ENCODE measurements around the gene SSNA1.
A peak's percentile ranks its signal among the peaks of the same experiment; 100 is the strongest.

The SSNA1 gene

DNA sequence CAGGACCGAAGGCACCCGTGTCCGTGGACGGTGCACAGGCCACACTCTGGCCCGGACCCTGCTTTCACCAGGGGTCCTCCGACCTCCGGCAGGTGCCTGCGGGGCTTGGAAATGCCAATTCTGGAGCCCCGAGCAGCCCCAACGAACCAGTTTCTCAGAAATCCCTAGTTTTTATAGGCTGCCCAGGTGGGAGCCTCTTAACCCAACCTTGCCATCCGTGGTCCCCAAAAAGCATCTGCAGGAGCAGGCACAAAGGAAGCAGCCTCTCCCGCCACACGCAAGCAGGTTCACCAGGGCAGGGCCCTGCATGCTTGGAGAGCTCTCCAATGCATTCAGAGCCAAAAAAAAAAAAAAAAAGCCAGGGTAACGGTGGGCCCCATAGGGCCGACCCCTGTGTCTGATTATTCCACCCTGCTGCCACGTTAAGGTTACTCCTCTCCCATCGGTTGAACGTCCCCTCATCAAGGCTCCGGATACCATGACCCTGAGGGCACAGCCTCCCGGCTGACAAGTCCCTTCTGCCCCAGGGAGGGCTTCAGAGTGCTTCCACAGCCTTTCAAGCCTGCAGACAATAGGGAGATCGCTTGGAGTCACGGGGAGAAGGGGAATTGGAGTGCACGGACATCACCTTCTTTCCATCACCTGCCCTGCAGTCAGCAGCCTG is 12.9 kb downstream of the SSNA1 start:
- DNase-seq = no peak

DNA sequence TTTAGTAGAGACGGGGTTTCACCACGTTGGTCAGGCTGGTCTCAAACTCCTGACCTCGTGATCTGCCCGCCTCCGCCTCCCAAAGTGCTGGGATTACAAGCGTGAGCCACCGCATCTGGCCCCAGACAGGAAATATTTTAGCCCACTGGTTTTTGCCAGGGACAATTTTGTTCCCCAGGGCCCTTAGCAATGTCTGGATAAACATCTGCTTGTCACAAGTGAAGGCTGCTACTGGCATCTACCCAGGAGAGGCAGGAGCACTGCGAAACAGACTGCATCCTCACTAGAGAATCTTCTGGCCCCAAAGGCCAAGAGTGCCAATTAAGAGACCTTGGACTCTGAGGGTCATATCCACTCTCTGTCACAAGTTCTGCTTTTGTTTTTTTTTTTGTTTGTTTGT is 14.5 kb downstream of the SSNA1 start:
- DNase-seq = no peak

DNA sequence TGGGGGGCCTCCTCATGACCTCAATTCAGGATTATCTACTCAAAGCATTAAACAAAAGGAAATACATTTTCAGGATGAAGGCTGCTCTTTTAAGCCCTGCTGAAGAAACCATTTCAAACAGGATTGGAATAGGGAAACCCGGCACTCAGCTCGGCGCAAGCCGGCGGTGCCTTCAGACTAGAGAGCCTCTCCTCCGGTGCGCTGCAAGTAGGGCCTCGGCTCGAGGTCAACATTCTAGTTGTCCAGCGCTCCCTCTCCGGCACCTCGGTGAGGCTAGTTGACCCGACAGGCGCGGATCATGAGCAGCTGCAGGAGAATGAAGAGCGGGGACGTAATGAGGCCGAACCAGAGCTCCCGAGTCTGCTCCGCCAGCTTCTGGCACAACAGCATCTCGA is 16.3 kb downstream of the SSNA1 start:
- no peak for DNase-seq

DNA sequence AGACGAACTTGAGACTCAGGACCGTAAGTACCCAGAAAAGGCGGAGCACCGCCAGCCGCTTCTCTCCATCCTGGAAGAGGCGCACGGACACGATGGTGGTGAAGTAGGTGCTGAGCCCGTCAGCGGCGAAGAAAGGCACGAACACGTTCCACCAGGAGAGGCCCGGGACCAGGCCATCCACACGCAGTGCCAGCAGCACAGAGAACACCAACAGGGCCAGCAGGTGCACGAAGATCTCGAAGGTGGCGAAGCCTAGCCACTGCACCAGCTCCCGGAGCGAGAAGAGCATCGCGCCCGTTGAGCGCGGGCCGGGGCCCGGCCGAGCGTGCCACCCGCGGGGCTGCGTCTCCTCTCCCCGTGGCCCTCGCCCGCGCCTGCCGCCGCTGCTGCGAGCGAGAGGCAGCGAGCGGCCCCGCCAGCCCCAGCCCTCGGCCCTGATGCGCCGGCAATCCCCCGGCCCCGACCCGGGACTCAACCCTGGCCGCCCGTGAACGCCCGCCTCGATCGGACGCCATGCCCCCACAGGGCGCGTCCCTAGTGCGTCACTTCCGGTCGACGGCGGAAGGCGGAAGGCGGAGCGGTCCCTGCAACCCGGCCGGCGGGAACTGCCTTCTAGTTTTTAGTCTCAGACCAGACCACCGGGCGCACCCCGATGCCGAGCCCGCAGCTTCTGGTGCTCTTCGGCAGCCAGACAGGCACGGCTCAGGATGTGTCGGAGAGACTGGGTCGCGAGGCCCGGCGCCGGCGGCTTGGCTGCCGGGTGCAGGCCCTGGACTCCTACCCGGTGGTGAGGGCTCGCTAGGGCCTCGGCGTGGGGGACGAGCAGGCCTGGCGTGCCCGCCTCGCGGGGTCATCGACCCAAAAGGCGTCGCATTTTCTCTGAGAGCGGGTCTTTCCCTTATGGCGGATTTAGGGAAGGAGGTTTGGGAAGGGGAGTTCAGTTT is 16.9 kb downstream of the SSNA1 start, which contains the start of the genes NDOR1 and TMEM203:
NDOR1 (plus strand) TSS at position 575 of the 944 bp plus-strand sequence; CDS start at position 653, 78 bp downstream.
TMEM203 (minus strand) TSS at position 523 of the 944 bp plus-strand sequence; CDS start at position 289, 234 bp downstream.
- DNase-seq = peak; percentile 82 to 93 (median 88)

DNA sequence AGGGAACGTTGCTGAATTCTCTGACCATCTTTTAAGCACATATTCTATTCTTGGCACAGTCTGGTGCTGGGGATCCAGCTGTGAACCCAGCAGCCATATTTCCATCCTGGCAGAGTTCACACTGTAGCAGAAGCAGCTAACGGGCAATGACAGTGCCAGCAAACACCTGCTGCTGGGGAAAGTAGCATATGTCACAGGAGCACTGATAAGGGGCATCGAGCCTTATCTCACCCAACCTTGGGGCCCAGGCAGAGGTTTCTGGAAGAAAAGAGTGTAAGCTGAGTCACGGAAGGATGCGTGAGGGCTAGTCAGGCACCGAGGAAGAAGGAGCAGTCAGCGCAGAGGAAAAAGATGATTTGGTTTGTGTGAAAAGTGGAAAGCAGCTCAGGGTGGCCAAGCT is 18.1 kb downstream of the SSNA1 start:
- no peak for DNase-seq

DNA sequence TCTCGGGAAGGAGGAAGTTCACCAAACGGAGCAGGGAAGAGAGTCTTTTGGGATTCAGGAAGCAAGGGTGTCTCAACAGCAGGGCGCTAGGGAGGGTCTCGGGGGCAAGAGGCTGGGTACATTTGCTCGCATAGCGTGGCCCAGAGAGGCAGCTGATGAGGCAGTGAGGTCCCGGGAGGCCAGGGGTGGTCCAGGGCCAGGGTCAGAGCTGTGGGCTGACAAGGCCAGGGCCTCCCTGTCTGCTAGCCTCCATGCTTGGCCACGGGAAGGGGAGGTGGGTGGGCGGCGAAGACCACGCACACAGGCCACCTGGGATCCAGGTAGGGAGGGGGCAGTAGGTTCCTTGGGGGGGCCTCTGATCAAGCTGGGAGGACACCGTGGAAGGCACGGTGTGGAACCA is 23.1 kb downstream of the SSNA1 start:
- no peak for DNase-seq

DNA sequence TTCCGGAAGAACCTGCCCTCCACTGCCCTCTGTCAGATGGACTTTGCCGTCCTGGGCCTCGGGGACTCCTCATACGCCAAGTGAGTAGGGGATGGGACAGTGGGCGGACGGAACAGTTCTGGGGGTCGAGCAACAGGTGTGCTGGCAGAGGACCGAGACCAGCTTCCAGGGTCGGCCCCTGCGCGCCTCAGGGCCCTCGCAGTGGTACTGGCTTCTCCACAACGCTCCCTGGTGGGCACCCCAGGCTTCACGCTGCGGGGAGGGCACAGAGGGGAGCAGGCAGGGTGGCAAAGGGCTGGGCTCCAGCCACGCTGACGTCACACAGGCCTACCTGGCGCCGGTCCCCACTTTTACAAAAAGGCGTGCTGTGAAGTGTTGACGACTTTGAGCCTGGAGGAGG is 24.0 kb downstream of the SSNA1 start:
- no peak for DNase-seq

DNA sequence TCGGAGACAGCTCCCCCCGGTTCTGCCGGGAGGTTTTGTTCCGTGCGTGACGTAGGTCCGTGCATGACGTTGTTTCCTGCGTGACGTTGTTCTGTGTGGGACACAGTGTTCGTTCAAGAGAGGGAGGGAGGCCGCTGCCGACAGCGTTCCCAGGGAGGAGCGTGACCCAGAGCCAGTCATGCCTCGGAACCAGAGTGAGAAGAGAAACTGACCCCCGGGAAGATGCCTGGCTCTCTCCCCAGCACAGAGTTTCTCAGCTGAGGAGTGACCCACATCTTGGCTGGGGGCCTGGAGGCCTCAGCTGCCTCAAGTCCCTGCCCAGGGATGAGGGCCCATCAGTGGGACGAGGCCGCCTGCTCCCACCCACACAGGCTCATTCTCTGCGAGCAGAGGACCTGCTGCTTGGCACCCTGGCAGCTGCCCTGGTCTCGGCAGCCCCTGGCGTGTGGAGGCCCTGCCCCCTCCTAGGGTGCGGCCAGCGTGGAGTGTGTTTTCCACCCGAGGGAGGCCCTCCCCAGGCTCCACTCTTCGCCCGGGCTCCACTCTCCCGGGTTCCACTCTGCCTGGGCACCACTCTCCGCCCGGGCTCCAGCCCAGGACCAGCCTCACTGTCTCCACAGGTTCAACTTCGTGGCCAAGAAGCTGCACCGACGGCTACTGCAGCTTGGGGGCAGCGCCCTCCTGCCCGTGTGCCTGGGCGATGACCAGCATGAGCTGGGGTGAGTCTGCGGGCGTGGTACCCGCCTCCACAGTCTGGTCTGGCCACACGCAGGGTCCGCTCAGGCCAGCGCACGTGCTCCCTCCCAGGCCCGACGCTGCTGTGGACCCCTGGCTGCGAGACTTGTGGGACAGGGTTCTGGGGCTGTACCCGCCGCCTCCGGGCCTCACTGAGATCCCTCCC is 24.9 kb downstream of the SSNA1 start:
- DNase-seq = no peak

DNA sequence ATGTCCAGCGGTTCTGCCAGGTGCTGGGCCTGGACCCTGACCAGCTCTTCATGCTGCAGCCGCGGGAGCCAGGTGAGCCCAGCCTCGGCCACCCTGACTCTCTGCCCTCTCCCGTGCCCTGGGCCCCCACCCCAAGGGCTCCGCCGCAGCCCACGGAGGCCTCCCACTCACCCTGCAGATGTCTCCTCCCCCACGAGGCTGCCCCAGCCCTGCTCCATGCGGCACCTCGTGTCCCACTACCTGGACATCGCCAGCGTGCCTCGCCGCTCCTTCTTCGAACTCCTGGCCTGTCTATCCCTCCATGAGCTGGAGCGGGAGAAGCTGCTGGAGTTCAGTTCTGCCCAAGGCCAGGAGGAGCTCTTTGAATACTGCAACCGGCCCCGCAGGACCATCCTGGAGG is 26.1 kb downstream of the SSNA1 start:
- DNase-seq = no peak

DNA sequence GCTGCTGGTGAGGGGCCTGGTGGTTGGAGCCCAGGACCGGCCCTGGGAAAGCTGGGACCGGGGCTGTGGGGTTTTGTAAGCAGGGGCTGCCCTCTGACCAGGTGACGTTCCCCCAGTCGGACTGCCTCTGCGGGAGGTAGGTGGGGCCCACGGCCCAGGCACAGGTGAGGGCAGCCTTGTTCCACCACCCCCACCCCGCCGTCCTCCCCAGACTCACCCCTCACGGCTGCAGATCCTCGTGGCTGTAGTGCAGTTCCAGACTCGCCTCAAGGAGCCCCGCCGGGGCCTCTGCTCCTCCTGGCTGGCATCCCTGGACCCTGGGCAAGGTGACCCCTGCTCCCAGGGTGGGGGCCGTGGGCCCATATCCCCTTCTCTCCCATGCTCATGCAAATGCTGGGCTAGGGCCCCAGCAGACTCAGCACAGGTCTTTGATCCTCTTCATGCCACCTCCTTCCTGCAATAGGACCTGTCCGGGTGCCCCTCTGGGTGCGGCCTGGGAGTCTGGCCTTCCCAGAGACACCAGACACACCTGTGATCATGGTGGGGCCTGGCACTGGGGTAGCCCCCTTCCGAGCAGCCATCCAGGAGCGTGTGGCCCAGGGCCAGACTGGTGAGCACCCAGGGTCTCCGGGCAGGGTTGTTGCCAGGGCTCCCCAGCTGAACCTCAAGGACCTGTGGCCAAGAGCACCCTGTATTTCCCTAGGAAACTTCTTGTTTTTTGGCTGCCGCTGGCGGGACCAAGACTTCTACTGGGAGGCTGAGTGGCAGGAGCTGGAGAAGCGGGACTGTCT is 26.9 kb downstream of the SSNA1 start:
- DNase-seq = no peak

DNA sequence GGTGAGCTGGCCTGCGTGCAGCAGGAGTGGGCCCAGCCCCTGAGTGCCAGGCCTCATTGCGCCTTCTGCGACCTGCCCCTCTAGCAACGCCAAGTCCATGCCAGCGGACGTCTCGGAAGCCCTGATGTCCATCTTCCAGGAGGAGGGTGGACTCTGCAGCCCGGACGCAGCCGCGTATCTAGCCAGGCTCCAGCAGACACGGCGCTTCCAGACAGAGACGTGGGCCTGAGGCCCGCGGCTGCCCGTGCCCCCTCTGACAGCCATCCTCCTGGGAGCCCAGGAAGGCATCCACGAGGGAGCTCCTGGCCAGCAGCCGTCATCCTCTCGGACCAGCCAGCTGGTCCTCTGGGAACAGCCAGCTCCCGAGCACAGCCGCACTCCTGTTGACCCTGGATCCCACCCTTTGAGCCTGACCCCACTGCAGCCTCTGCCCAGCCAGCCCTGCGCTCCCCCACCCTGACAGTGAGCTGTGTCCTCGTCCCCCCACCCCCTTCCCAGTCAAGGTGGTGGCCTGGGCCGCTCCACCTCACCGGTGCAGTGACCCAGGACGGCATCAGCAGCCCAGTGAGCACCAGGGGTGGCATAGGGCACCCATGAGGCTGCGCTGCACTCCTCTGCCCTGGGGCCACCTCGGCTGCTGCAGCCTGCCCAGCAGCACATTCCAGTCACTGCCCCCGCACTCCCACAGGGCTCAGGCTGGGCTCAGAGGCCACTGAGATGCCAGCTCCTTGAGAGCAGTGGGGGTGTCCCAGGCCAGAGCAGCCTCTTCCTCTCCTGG is 27.9 kb downstream of the SSNA1 start:
- no peak for DNase-seq

DNA sequence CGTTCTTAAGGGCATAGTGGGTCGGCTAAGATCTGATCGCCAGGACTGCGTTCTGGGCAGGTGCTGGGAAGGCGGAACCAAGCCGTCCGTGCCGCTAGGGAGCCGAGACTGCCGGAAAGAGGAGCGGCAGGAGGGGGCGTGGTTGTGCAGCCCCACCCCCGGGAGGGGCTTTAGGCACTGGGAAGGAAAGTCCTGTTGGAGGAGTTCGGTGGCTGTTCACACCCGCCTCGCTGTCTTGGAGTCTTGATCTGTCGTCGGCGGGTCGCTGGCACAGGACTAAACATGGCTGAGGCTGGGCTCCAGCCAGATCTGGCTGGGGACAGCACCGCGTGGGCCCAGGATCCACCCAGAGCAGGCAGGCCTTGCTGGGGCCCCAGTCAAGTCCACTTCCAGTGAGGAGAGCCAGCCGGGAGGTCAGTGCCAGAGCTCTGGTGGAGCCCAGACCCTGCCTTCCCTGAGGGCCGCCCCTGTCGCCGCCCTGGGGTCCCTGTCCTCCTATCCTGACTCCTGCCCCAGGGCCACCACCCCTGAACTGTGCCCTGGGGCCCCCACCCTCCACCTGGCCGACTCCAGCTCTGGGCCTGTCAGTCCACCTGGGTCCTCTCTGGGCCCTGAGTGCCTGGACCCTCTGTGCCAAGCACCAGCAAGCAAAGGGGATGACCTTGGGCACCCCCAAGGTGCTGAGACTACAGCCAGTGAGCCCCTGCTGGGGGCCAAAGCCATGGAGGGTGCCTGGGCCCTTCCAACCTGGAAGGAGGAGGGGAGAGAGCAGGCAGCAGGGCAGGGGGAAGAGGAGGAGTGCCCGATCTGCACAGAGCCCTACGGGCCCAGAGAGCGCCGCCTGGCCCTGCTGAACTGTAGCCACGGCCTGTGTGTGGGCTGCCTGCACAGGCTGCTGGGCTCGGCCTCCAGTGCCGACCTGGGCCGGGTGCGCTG is 29.1 kb downstream of the SSNA1 start:
- no peak for DNase-seq

DNA sequence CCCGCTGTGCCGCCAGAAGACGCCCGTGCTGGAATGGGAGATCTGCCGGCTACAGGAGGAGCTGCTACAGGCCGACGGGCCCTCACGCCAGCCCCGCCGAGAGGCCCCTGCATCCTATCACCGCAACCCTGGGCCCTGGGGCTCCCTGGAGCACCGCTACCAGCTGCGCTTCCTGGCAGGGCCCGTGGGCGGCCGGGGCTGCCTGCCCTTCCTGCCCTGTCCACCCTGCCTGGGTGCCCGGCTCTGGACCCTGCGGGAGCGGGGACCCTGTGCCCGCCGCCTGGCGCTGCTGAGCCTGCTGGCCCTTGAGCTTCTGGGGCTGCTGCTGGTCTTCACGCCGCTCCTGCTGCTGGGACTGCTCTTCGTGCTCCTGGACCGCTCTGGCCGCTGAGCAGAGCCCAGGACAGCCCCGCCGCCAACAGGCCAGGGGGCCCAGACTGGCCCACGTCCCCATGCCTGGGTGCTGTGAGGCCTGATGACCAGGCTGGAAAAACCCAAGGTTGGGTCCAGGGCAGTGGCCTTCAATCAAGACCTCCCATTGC is 29.8 kb downstream of the SSNA1 start:
- DNase-seq = no peak

DNA sequence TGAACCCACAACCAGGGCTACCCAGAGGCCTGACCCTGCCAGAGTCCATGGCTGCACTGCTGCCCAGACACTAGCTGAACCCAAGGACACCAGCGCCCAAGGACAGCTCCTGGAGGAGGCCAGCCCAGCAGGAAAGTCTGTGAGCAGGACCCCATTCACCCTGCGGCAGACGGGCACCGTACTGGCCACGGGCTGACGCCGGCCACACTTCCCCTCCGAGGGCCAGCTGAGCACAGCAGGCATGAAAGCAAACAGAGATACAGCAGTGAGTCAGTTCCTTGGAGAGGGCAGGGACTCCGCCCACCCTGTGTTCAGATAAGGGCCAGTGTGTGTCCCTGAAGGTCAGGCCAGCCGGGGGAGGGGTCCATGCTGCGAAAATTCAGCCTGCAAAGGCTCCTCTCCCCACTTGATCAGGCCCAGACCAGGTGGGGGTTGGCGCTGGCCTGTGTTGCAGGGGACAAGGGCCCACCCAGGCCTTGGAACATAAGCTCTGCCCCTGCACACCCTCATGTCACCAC is 30.3 kb downstream of the SSNA1 start:
- no peak for DNase-seq

DNA sequence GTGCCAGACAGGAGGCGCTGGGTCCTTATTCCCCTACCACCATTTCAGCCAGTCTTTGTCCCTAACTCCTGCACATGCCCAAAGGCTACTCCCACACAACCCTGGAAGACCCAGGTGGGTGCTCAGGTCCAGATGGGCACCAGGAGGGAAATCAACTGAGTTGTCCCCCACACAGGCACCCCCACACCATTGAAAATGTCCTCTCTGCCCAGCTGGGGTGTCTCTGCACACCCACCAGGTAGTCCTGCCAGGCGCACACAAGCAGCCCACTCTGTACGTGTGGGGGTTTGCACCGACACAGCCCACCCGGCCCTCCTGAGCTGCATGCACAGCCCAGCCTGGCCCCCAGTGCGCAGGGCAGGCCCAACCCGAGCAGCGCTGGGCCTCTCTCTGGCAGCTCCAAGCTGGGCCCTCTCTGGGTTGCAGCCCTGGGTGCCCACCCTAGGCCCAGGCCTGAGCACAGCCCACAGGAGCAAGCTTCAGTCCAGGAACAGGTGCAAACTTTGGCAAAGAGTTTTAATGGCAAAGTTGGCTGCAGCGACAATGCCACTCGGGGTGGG is 31.4 kb downstream of the SSNA1 start:
- no peak for DNase-seq

DNA sequence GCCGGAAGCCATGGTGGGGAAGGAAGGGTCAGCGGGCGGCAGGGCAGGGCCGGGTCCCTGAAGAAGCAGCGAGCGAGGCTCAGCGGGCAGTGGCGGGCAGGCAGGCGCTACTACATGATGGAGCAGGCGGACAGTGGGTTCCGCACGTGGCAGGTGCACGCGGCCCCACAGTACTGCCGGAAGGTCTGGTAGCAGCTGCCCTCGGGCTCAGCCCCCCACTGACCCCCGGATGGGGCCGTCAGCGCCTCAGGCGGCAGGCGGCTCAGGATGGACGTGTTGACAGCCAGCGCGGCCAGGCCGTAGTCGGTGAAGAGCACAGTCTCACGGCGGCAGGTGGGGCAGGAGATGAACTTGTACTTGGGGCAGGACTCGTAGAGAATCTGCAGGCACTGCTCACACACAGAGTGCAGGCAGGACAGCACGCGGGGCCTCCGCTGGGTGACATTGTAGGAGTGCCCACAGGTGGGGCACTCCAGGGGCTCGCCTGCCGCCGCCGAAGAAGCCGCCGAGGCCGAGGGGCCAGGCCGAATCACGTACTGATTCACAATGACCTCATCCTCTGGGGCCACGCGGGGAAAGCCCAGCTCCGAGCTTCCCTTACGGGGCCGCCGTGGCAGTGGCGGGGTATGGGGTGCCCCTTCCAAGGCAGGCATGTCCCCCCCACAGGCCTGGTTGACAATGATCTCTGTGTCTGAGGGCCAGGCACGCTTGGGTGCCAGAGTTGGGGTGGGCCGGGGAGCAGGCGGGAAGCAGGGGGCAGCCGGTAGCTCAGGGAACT is 32.0 kb downstream of the SSNA1 start:
- no peak for DNase-seq

DNA sequence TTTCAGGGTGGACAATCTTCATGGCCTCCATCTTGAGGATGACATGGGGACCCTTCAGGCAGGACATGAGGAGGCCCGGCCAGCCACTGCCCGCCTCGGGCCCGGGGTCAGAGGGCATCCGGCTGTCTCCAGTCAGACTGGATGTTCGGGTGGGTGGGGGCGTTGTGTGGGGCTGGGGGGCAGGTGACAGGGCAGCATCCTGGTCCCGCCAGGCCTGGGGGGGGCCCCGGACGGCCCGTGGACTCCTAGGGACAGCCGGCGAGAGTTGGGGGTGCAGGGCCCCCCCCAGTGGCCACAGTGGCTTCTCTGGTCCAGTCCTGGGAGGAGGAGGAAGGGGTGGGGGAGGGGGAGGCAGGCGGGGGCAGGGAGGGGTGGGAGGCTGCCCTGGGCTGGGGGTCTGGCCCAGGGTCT is 32.6 kb downstream of the SSNA1 start:
- DNase-seq = no peak

DNA sequence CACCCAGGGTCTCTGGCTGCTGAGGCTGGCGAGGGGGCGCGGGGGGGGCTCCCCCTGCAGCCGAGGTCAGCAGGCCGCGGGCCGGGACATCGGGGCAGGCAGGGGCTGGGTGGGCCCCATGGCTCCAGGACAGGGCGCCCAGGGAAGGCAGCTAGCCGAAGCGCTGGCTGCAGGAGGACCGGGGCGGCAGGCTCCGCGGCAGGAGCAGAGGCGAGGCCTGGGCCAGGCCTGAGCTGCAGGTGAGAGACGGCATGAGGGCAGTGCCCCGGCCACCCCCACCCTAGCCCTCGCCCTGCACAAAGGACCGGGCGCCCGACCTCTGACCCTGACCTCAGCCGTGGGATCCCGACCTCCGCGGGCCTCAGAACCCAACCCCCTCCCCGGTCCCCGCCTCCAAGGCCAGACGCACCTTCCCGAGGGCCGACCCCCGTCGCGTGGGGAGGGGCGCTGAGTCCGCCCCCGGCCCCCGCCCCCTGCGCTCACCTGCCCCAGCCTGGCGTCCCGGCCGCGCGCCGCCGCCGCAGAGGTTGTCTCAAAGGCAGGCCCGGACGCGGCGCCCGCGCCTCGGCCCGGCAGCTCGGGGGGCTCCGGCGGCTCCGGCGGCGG is 33.1 kb downstream of the SSNA1 start:
- DNase-seq = no peak

All from activated CD4-positive, CD25-positive, alpha-beta regulatory T cell (primary cell).